Activated B cell treated with CpG ODN at 0.5 μM for 24 hours (primary cell): ENCODE measurements around the gene RAB6A. TPM values are rescaled to one million over a fixed set of nuclear protein-coding genes. Genes with fewer than 3 reads are reported as not detected.

Source experiments
- ATAC-seq: fragments of 200-7000 bp; cut with Tn5 transposase; one replicate; pipeline ENCODE4 v1.10.0; 2021; ENCODE audit warnings: low read depth, mild to moderate bottlenecking, moderate library complexity
- CTCF ChIA-PET: fragments of 350-600 bp; sonication (Branson Sonifier 250); formaldehyde crosslinking; loops from one replicate; lab custom pipeline; 2021; ENCODE audit warnings: antibody characterized with exemption; lab: Charles Lee
- POLR2A ChIA-PET: fragments of 350-600 bp; sonication (Branson Sonifier 250); formaldehyde crosslinking; loops from one replicate; lab custom pipeline; 2021; ENCODE audit warnings: antibody characterized with exemption; lab: Charles Lee
- DNase-seq: peaks from one replicate; pipeline ENCODE4 v3.0.0; 2022
- H3K27ac Mint-ChIP-seq: one replicate; pipeline ENCODE4 v1.8.0; 2020; ENCODE audit warnings: mixed read lengths
- H3K27me3 Mint-ChIP-seq: one replicate; pipeline ENCODE4 v1.8.0; 2021; ENCODE audit warnings: mixed read lengths
- H3K36me3 Mint-ChIP-seq: one replicate; pipeline ENCODE4 v1.8.0; 2021; ENCODE audit warnings: low read depth, mixed read lengths
- H3K4me1 Mint-ChIP-seq: one replicate; pipeline ENCODE4 v1.8.0; 2021; ENCODE audit warnings: mixed read lengths
- H3K4me3 Mint-ChIP-seq: one replicate; pipeline ENCODE4 v1.8.0; 2020; ENCODE audit warnings: mild to moderate bottlenecking, mixed read lengths
- H3K9me3 Mint-ChIP-seq: one replicate; pipeline ENCODE4 v1.8.0; 2020; ENCODE audit warnings: mixed read lengths
- intact Hi-C: fragments of 100-400 bp; cut with micrococcal nuclease; formaldehyde crosslinking; loops from one replicate; pipeline ENCODE4 v1.15.1; 2024
- total RNA-seq: library from RNA; stranded (reverse); gene quantifications from 2 replicates; pipeline ENCODE4 v1.2.3, GENCODE V29; 2022
- TF ChIP-seq, protein P1 (sequence below): fragments of 200-600 bp; IDR thresholded peaks from one replicate; pipeline ENCODE4 v1.8.0; 2022; ENCODE audit warnings: antibody characterized with exemption, mild to moderate bottlenecking

Gene RAB6A
- total RNA-seq, 1 donor from 2014 or later: 53.3 TPM

DNA sequence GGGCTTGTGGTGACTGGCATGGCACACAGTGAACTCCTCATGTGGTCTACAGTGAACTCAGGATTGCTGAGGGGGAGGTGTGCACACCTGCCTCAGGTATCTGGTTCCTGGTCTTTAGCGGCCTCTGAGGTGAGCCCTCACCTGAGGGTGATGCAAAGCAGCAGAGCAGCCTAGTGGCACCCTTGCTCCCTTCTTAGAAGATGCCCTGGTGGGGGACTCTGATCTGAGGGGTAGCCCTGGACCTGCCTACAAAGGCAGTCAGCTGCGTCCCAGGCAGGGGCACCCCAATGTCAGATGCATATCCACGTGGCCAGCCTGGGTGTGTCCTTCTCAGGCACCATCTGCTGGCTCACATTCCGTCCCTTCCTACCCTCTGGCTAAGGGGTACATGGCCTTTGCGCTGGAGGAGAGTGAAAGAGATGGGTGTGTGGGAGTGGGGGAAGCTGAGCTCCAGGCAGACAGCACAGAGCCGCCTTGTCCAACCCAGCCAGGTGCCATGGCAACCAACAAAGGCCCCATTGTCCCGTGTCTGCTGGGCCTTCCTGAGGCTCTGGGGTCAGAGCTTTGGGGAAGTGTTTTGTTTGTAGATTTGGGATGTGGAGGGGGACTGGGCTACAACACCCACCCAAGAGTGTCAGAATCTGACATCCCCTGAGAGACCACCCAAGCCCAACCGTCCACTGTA is 108.7 kb downstream of the RAB6A start:
- Mint-ChIP-seq H3K4me3 (no peak overlapping the region), H3K4me1 (peaks cover 19% of the 10 kb centered on the region), H3K27me3 (no peaks in the 10 kb centered on the region), H3K9me3 (no peaks in the 10 kb centered on the region), H3K36me3 (no peaks in the 10 kb centered on the region), H3K27ac (no peak overlapping the region)
- CTCF ChIA-PET: interaction anchor here (1.0 kb wide), 1 partner anchor 302 kb away, joined by 4 read pairs; no protein-coding TSS in a partner anchor
- TF ChIP-seq, protein P1, sequence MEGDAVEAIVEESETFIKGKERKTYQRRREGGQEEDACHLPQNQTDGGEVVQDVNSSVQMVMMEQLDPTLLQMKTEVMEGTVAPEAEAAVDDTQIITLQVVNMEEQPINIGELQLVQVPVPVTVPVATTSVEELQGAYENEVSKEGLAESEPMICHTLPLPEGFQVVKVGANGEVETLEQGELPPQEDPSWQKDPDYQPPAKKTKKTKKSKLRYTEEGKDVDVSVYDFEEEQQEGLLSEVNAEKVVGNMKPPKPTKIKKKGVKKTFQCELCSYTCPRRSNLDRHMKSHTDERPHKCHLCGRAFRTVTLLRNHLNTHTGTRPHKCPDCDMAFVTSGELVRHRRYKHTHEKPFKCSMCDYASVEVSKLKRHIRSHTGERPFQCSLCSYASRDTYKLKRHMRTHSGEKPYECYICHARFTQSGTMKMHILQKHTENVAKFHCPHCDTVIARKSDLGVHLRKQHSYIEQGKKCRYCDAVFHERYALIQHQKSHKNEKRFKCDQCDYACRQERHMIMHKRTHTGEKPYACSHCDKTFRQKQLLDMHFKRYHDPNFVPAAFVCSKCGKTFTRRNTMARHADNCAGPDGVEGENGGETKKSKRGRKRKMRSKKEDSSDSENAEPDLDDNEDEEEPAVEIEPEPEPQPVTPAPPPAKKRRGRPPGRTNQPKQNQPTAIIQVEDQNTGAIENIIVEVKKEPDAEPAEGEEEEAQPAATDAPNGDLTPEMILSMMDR: no peak
- no peak for ATAC-seq
- DNase-seq: no peak
- intact Hi-C loops: no loop called here
- POLR2A ChIA-PET: no interaction called here

DNA sequence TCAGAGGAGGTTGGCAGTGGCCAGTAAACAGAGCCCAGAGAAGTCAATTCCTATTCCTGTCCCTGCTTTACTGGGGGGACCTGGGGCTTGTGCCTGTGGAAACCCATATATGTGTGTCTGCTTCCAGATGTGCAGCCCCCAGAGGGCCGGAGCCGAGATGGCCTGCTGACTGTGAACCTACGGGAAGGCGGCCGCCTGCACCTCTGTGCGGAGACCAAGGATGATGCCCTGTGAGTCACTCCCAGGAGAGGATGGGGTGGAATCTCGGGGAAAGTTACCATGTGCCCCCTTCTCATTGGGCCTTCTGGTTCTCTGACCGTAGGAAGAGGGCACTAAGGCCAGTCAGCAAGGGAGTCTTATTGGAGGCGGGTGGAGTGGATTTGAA is 109.2 kb downstream of the RAB6A start:
- no peaks in the 10 kb centered on the region for H3K9me3 Mint-ChIP-seq
- H3K27ac Mint-ChIP-seq: no peak overlapping the region
- no peak overlapping the region for H3K4me3 Mint-ChIP-seq
- peaks cover 21% of the 10 kb centered on the region for H3K4me1 Mint-ChIP-seq
- TF ChIP-seq, protein P1: no peak
- no peak for ATAC-seq
- no peaks in the 10 kb centered on the region for H3K27me3 Mint-ChIP-seq
- intact Hi-C loops: no loop called here
- ChIA-PET POLR2A (no interaction called here), CTCF (no interaction called here)
- H3K36me3 Mint-ChIP-seq: no peaks in the 10 kb centered on the region
- DNase-seq: no peak

DNA sequence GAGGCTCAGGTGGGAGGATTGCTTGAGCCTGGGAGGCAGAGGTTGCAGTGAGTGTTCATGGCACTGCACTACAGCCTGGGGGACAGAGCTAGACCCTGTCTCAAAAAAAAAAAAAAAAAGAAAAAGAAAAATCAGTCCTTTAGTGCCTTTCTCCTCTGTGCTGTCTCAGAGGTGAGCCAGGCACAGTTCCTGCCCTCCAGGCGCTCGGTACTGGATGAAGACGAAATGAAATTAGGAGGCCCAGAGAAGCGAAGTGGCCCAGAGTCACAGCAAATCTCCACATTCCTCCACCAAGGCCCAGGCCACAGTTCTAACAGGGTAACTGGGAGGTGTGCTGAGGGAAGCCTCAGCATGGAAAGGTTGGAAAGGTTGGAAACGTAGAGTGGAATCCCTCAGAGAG is 109.6 kb downstream of the RAB6A start:
- POLR2A ChIA-PET: no interaction called here
- Mint-ChIP-seq H3K4me3 (no peak overlapping the region), H3K4me1 (peaks cover 21% of the 10 kb centered on the region), H3K9me3 (no peaks in the 10 kb centered on the region), H3K27ac (no peak overlapping the region), H3K27me3 (no peaks in the 10 kb centered on the region), H3K36me3 (no peaks in the 10 kb centered on the region)
- DNase-seq: no peak
- no peak for ATAC-seq
- intact Hi-C loops: no loop called here
- TF ChIP-seq, protein P1: no peak
- CTCF ChIA-PET: no interaction called here

DNA sequence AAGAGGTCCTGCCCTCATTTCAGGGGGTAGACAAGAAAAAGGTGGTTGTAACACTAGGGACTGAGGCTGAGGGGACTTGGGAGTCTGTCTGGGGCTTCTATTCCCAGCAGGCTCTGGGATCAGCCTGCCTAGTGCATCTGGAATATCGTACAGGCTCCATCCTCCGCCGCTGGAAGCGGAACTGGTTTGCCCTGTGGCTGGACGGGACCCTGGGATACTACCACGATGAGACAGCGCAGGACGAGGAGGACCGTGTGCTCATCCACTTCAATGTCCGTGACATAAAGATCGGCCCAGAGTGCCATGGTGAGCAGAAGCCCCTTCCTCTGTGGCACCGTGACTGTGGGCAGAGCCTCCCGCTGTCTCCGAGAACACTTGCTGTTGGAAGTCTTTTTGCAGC is 110.5 kb downstream of the RAB6A start:
- CTCF ChIA-PET: no interaction called here

DNA sequence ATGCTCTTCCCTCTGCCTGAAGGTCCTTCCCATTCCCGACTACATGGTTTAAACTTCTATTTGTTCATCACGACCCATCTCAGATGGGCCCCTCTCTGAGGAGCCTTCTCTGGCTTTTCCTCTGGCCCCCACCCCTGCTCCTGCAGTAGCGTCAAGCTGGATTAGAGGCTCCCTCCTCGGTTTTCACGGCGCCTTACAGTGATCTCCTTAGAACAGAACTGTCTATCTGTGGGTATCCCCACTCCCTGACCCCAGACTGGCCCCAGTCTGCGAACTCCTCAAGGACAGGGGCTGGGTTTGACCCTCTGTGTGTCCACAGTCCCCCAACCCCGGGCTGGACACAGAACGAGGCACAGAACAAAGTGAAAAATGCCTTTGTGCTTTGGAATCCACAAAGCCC is 111.7 kb downstream of the RAB6A start:
- Mint-ChIP-seq H3K4me1 (peaks cover 21% of the 10 kb centered on the region), H3K4me3 (no peak overlapping the region), H3K9me3 (no peaks in the 10 kb centered on the region), H3K27ac (no peak overlapping the region), H3K27me3 (no peaks in the 10 kb centered on the region), H3K36me3 (no peaks in the 10 kb centered on the region)
- intact Hi-C loops: no loop called here
- POLR2A ChIA-PET: interaction anchor here (2.7 kb wide), 1 partner anchor 51 kb away, joined by 12 read pairs; the partner anchor contains the start of gene FAM168A
- ATAC-seq (no peak), DNase-seq (no peak)
- TF ChIP-seq, protein P1: no peak
- CTCF ChIA-PET: no interaction called here

More for the DNA sequence above, 110.5 kb downstream of the RAB6A start:
- no peaks in the 10 kb centered on the region for H3K9me3 Mint-ChIP-seq
- no peak overlapping the region for H3K27ac Mint-ChIP-seq
- no peak overlapping the region for H3K4me3 Mint-ChIP-seq
- intact Hi-C loops: no loop called here
- H3K36me3 Mint-ChIP-seq: no peaks in the 10 kb centered on the region
- no peaks in the 10 kb centered on the region for H3K27me3 Mint-ChIP-seq
- DNase-seq (no peak), ATAC-seq (no peak)
- POLR2A ChIA-PET: no interaction called here
- TF ChIP-seq, protein P1: no peak
- H3K4me1 Mint-ChIP-seq: peaks cover 21% of the 10 kb centered on the region
